SK-N-SH (cell line): ENCODE measurements around the gene OR13J1. TPM values are rescaled to one million over a fixed set of nuclear protein-coding genes. Genes with fewer than 3 reads are reported as not detected.

Experiments
- CTCF ChIA-PET: fragments of 300-600, 350-600 bp; formaldehyde crosslinking; extraction: SDS; loops from one replicate; lab custom pipeline; 2021; lab: Yijun Ruan, JAX
- POLR2A ChIA-PET: fragments of 350-600 bp; sonication (Branson Sonifier 250); formaldehyde crosslinking; extraction: SDS; loops from one replicate; lab custom pipeline; 2020; ENCODE audit warnings: antibody characterized with exemption, inconsistent platforms; lab: Yijun Ruan, JAX
- DNase-seq: peaks from one replicate; pipeline ENCODE4 v3.0.0; 2012
- H2AFZ ChIP-seq: fragments of 200-600 bp; sonication (generic); 2 replicates; pipeline ENCODE4 v1.8.1; 2016; ENCODE audit warnings: antibody characterized with exemption, mild to moderate bottlenecking, low read depth
- H3F3A ChIP-seq: fragments of 200-600 bp; sonication (generic); replicated peaks from 2 replicates; pipeline ENCODE3; 2016; ENCODE audit warnings: antibody characterized with exemption, mild to moderate bottlenecking; ENCODE audit not compliant: insufficient read depth
- H3K27ac ChIP-seq, 2 experiments: fragments of 200-500 bp in 1 of 2; fragments of 200-600 bp in 1 of 2; sonication (Bioruptor generic) in 1 of 2; sonication (generic), shearing (Covaris generic) in 1 of 2; 2 replicates each; pipeline versions ENCODE4 v1.5.1 to v1.6.1; 2014 to 2016; ENCODE audit warnings: low read depth in 2 of 2, inconsistent platforms in 1 of 2, low read length in 1 of 2, mild to moderate bottlenecking in 1 of 2, mixed read lengths in 1 of 2
- H3K27me3 ChIP-seq: fragments of 200-600 bp; sonication (generic), shearing (Covaris generic); 2 replicates; pipeline ENCODE4 v1.6.1; 2016; ENCODE audit warnings: mixed run types; ENCODE audit not compliant: insufficient read depth
- H3K36me3 ChIP-seq, 2 experiments: fragments of 200-500 bp in 1 of 2; fragments of 200-600 bp in 1 of 2; sonication (Bioruptor generic) in 1 of 2; sonication (generic) in 1 of 2; replicated peaks in 1 of 2; 2 replicates each; pipeline versions ENCODE3 to v1.5.1; 2014 to 2016; ENCODE audit warnings: low read length in 1 of 2, mild to moderate bottlenecking in 1 of 2; ENCODE audit not compliant: insufficient read depth in 2 of 2, control insufficient read depth in 1 of 2
- H3K4me1 ChIP-seq, 2 experiments: fragments of 200-500 bp in 1 of 2; fragments of 200-600 bp in 1 of 2; sonication (Bioruptor generic) in 1 of 2; sonication (generic), shearing (Covaris generic) in 1 of 2; 2 replicates each; pipeline versions ENCODE4 v1.5.1 to v1.6.1; 2014 to 2016; ENCODE audit warnings: low read depth in 1 of 2, low read length in 1 of 2, mixed run types in 1 of 2; ENCODE audit not compliant: insufficient read depth in 2 of 2, control insufficient read depth in 1 of 2
- H3K4me2 ChIP-seq: fragments of 200-600 bp; sonication (generic), shearing (Covaris generic); 2 replicates; pipeline ENCODE4 v1.6.1; 2017; ENCODE audit warnings: mixed run types
- H3K4me3 ChIP-seq, 2 experiments: fragments of 200-500 bp in 1 of 2; fragments of 200-600 bp in 1 of 2; sonication (Bioruptor generic) in 1 of 2; sonication (generic), shearing (Covaris generic) in 1 of 2; 2 replicates each; pipeline versions ENCODE4 v1.5.1 to v1.8.1; 2014 to 2016; ENCODE audit warnings: low read depth in 2 of 2, inconsistent platforms in 1 of 2, low read length in 1 of 2, mild to moderate bottlenecking in 1 of 2, mixed read lengths in 1 of 2, moderate library complexity in 1 of 2
- H3K79me2 ChIP-seq: fragments of 200-600 bp; sonication (generic); 2 replicates; pipeline ENCODE4 v1.8.1; 2017; ENCODE audit warnings: mild to moderate bottlenecking; ENCODE audit not compliant: insufficient read depth
- H3K9ac ChIP-seq: fragments of 200-600 bp; sonication (generic); 2 replicates; pipeline ENCODE4 v1.6.1; 2017; ENCODE audit warnings: mixed run types
- H3K9me2 ChIP-seq: fragments of 200-600 bp; sonication (generic); 2 replicates; pipeline ENCODE4 v1.6.1; 2017; ENCODE audit warnings: mixed run types
- H3K9me3 ChIP-seq: fragments of 200-600 bp; sonication (generic); 2 replicates; pipeline ENCODE4 v1.6.1; 2017; ENCODE audit warnings: mixed run types, mild to moderate bottlenecking, moderate library complexity
- H4K20me1 ChIP-seq: fragments of 200-600 bp; sonication (generic); 2 replicates; pipeline ENCODE4 v1.6.1; 2017; ENCODE audit warnings: mild to moderate bottlenecking, mixed run types; ENCODE audit not compliant: insufficient read depth
- CHD2 ChIP-seq: fragments of 150-350 bp; IDR thresholded peaks from 2 replicates; pipeline ENCODE4 v1.6.1; 2018; ENCODE audit warnings: low read length; ENCODE audit not compliant: partially characterized antibody
- EP300 ChIP-seq, 2 experiments: IDR thresholded peaks; 2 replicates each; pipeline versions ENCODE4 v1.4.0 to v1.6.1; 2012; ENCODE audit warnings: borderline replicate concordance in 1 of 2, low read depth in 1 of 2, low read length in 1 of 2
- FOSL2 ChIP-seq: IDR thresholded peaks from 2 replicates; pipeline ENCODE4 v1.4.0; 2012; ENCODE audit warnings: low read depth, mild to moderate bottlenecking, moderate library complexity, borderline replicate concordance
- FOXJ3 ChIP-seq: sonication (generic); formaldehyde crosslinking; IDR thresholded peaks from 2 replicates; pipeline ENCODE4 v1.5.1; 2020; ENCODE audit warnings: mild to moderate bottlenecking, missing genetic modification reagents
- FOXM1 ChIP-seq: IDR thresholded peaks from 2 replicates; pipeline ENCODE4 v1.4.0; 2012; ENCODE audit warnings: low read depth, mild to moderate bottlenecking
- JUND ChIP-seq: IDR thresholded peaks from 2 replicates; pipeline ENCODE4 v1.4.0; 2012
- MEF2A ChIP-seq: IDR thresholded peaks from 2 replicates; pipeline ENCODE4 v1.4.0; 2012; ENCODE audit warnings: low read depth, borderline replicate concordance
- NFIC ChIP-seq: IDR thresholded peaks from 2 replicates; pipeline ENCODE4 v1.4.0; 2012; ENCODE audit warnings: borderline replicate concordance
- POLR2AphosphoS5 ChIP-seq: IDR thresholded peaks from 2 replicates; pipeline ENCODE4 v1.6.1; 2012; ENCODE audit warnings: low read depth, low read length
- RCOR1 ChIP-seq: fragments of 150-350 bp; IDR thresholded peaks from 2 replicates; pipeline ENCODE4 v1.6.1; 2017; ENCODE audit warnings: antibody characterized with exemption, low read length
- RXRA ChIP-seq: IDR thresholded peaks from 2 replicates; pipeline ENCODE4 v1.4.0; 2012; ENCODE audit warnings: low read depth, mild to moderate bottlenecking, borderline replicate concordance
- TAF1 ChIP-seq: IDR thresholded peaks from 2 replicates; pipeline ENCODE4 v1.6.1; 2012; ENCODE audit warnings: low read depth, mild to moderate bottlenecking, low read length, moderate library complexity, borderline replicate concordance
- TCF12 ChIP-seq: IDR thresholded peaks from 2 replicates; pipeline ENCODE4 v1.4.0; 2012
- WGBS: methylation state at CpG from one replicate; pipeline ENCODE4 v1.1.6; 2017; ENCODE audit warnings: low lambda C conversion rate; 5-methylcytosine and 5-hydroxymethylcytosine counted together
- polyA plus RNA-seq, 3 experiments: library from polyadenylated mRNA; depleted of rRNA; stranded (reverse); fragments of >200 nt; gene quantifications; 2 replicates each; pipeline ENCODE4 v1.2.3, GENCODE V29; 2012
- TF ChIP-seq, protein P1 (sequence below): IDR thresholded peaks from 2 replicates; pipeline ENCODE4; 2012
- TF ChIP-seq, protein P2 (sequence below): IDR thresholded peaks from 2 replicates; pipeline ENCODE4 v1.4.0; 2012; ENCODE audit warnings: low read depth, borderline replicate concordance
- TF ChIP-seq, protein P3 (sequence below): fragments of 150-350 bp; IDR thresholded peaks from 2 replicates; pipeline ENCODE4 v1.6.1; 2016; ENCODE audit warnings: mild to moderate bottlenecking, low read depth, low read length
- TF ChIP-seq, protein P4 (sequence below): fragments of 200-600 bp; sonication (generic); IDR thresholded peaks from 2 replicates; pipeline ENCODE4 v1.6.1; 2017; ENCODE audit warnings: antibody characterized with exemption, mild to moderate bottlenecking, moderate library complexity

Gene OR13J1
- polyA plus RNA-seq, 1 of the 3 experiments (the other 2 are of a cell fraction), result not detected

DNA sequence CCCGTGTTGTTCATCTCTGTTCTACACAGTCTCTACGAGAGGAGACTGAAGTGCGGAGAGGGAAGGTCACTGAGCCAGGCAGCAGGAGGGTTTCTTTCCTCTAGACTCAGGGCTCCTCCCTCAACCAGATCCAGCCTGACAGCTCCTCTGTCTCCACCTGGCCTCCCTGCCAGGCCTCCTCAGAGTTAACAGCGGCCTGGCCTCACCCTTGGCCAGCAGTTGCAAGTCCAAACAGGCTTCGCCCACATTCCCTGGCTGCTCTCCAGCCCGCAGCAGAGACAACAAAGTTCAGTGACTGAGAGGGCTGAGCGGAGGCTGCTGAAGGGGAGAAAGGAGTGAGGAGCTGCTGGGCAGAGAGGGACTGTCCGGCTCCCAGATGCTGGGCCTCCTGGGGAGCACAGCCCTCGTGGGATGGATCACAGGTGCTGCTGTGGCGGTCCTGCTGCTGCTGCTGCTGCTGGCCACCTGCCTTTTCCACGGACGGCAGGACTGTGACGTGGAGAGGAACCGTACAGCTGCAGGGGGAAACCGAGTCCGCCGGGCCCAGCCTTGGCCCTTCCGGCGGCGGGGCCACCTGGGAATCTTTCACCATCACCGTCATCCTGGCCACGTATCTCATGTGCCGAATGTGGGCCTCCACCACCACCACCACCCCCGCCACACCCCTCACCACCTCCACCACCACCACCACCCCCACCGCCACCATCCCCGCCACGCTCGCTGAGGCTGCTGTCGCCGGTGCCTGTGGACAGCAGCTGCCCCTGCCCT, 35.9 kb upstream of the OR13J1 start, which contains the start of gene HRCT1 (continued):
- TF ChIP-seq NFIC (peak; percentile 99), CHD2 (no peak), TCF12 (peak; percentile 88)
- TF ChIP-seq, protein P1, sequence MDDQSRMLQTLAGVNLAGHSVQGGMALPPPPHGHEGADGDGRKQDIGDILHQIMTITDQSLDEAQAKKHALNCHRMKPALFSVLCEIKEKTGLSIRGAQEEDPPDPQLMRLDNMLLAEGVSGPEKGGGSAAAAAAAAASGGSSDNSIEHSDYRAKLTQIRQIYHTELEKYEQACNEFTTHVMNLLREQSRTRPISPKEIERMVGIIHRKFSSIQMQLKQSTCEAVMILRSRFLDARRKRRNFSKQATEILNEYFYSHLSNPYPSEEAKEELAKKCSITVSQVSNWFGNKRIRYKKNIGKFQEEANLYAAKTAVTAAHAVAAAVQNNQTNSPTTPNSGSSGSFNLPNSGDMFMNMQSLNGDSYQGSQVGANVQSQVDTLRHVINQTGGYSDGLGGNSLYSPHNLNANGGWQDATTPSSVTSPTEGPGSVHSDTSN, result peak; percentile 80
- TF ChIP-seq, protein P2, sequence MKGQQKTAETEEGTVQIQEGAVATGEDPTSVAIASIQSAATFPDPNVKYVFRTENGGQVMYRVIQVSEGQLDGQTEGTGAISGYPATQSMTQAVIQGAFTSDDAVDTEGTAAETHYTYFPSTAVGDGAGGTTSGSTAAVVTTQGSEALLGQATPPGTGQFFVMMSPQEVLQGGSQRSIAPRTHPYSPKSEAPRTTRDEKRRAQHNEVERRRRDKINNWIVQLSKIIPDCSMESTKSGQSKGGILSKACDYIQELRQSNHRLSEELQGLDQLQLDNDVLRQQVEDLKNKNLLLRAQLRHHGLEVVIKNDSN, result no peak

DNA sequence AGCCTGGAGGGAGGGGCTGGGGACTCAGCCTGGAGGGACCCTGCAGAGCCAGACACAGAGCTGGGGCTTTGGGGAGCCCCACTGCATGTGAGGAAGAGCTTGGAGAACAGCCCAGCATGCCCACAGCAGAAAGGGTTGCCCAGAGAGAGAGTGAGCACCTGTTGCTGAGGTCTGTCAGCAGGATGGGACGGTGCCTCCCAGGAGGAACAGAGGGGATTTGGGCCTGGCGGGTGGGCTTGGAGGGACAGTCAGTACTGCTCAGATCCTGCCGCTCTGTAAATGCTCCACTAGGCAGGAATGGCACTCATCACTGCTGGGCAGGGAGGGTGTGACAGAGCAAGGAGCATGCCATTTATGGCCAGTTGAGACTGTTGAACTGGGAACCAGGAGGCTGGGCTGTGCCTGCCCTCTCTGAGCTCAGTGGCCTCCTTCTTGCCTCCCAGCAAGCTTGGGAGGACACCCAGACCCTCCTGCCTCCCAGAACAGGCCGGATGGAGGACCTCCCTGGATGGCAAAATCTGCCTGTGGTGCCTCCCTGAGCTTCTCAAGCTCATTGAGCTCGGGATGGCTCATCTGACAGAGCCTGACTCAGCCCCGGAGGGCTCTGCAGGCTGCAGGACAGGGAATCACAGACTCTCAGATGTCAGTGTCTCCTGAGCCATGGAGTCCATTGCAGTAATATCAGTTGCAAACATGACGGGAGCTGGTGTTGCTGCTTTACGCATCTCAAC, 35.0 kb upstream of the OR13J1 start:
- Histone ChIP-seq H3K9ac (peak overlapping the region; percentile 36; the same call in 1 of the 2 replicates), H3K36me3 (no peaks in the 10 kb centered on the region), H3K9me2 (no peaks in the 10 kb centered on the region), H3K79me2 (no peaks in the 10 kb centered on the region; the same call in 1 of the 2 replicates), H3K27me3 (no peaks in the 10 kb centered on the region)
- CTCF ChIA-PET, result interaction anchor here (1.0 to 7.0 kb wide), 5 partner anchors 14 to 169 kb away, joined by 3 to 94 read pairs (median 16); no protein-coding TSS in a partner anchor
- TF ChIP-seq FOXJ3 (CRISPR knock-in tag) (no peak), FOSL2 (peak; percentile 36; the same call in 1 of the 2 replicates)
- TF ChIP-seq, all 33 proteins: peak for 1
- peaks cover 38 to 46% of the 10 kb centered on the region in 2 experiments; a peak in 3 of 4 replicates for H3K4me1 ChIP-seq
- POLR2A ChIA-PET, result interaction anchor here (2.2 kb wide), 1 partner anchor 40 kb away, joined by 5 read pairs; no protein-coding TSS in a partner anchor
- peaks cover 37% of the 10 kb centered on the region for H3F3A ChIP-seq
- no peaks in the 10 kb centered on the region for H3K9me3 ChIP-seq
- WGBS, result 93% methylated on average over 5 of the region's 8 CpGs
- no peak for DNase-seq
- H3K4me2 ChIP-seq, result peak overlapping the region; percentile 50; the same call in 1 of the 2 replicates
- 0 out of 2 replicates have a peak overlapping the region, but pooled peaks have one; percentile 26 for H2AFZ ChIP-seq
- H3K27ac ChIP-seq, result peak overlapping the region; percentile 89 to 98
- no peak overlapping the region for H3K4me3 ChIP-seq
- H4K20me1 ChIP-seq, result no peaks in the 10 kb centered on the region

DNA sequence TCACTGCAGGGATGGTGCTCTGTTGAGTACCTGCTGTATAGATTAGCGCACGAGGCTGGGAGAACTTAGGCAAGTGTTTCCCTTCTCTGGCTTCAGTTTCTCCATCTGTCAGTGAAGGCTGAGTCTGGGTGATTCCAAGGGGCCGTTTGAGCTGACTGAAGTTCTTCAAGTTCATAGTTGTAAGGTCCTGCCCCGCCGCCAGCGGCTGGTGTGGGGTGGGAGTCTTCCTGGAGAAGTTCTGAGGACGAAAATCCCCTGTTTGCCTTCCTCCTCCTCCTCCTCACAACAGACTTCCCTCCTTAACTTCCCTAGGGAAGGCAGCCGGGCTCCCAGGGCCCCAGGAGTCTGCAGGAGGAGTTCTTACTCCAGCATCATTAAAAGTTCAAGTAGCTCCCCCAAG, 34.1 kb upstream of the OR13J1 start:
- 84% methylated on average over 7 of the region's 8 CpGs for WGBS
- POLR2A ChIA-PET, result interaction anchor here (2.2 kb wide), 1 partner anchor 41 kb away, joined by 5 read pairs; no protein-coding TSS in a partner anchor
- TF ChIP-seq EP300 (IDR thresholded peaks at IDR 0.05; ENCODE audit: borderline replicate concordance in 1 of 2, low read depth in 1 of 2, low read length in 1 of 2) (no peak), RCOR1 (no peak), MEF2A (no peak), RXRA (no peak), FOXM1 (no peak), TAF1 (no peak), POLR2AphosphoS5 (no peak), TCF12 (no peak), JUND (no peak)
- TF ChIP-seq, protein P3, sequence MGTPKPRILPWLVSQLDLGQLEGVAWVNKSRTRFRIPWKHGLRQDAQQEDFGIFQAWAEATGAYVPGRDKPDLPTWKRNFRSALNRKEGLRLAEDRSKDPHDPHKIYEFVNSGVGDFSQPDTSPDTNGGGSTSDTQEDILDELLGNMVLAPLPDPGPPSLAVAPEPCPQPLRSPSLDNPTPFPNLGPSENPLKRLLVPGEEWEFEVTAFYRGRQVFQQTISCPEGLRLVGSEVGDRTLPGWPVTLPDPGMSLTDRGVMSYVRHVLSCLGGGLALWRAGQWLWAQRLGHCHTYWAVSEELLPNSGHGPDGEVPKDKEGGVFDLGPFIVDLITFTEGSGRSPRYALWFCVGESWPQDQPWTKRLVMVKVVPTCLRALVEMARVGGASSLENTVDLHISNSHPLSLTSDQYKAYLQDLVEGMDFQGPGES, result no peak
- TF ChIP-seq, protein P4, sequence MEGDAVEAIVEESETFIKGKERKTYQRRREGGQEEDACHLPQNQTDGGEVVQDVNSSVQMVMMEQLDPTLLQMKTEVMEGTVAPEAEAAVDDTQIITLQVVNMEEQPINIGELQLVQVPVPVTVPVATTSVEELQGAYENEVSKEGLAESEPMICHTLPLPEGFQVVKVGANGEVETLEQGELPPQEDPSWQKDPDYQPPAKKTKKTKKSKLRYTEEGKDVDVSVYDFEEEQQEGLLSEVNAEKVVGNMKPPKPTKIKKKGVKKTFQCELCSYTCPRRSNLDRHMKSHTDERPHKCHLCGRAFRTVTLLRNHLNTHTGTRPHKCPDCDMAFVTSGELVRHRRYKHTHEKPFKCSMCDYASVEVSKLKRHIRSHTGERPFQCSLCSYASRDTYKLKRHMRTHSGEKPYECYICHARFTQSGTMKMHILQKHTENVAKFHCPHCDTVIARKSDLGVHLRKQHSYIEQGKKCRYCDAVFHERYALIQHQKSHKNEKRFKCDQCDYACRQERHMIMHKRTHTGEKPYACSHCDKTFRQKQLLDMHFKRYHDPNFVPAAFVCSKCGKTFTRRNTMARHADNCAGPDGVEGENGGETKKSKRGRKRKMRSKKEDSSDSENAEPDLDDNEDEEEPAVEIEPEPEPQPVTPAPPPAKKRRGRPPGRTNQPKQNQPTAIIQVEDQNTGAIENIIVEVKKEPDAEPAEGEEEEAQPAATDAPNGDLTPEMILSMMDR, result no peak
- TF ChIP-seq, protein P2, result no peak

More for the DNA sequence above, 34.1 kb upstream of the OR13J1 start:
- Histone ChIP-seq H2AFZ (no peak overlapping the region), H3K27me3 (no peaks in the 10 kb centered on the region), H3K27ac (no peak overlapping the region), H3K4me2 (no peak overlapping the region), H3K79me2 (no peaks in the 10 kb centered on the region; the same call in 1 of the 2 replicates), H4K20me1 (no peaks in the 10 kb centered on the region), H3K4me1 (peaks cover 38 to 42% of the 10 kb centered on the region in 2 experiments; a peak in 3 of 4 replicates), H3K36me3 (no peaks in the 10 kb centered on the region), H3K9ac (no peak overlapping the region), H3K9me3 (no peaks in the 10 kb centered on the region), H3K4me3 (no peak overlapping the region), H3K9me2 (no peaks in the 10 kb centered on the region), H3F3A (peaks cover 37% of the 10 kb centered on the region)
- CTCF ChIA-PET, result interaction anchor here (1.2 to 7.0 kb wide), 7 partner anchors 13 to 168 kb away, joined by 3 to 94 read pairs (median 16); no protein-coding TSS in a partner anchor
- no peak for DNase-seq
